GM23338 (cell line): Measurements from ENCODE around the gene ANP32E.
"Not testable (repeated sequence)": the region's sequence is repeated elsewhere in the genome, so short reads cannot be mapped to it uniquely, and the experiment has no call there.

Experiments
- CREB1 ChIP-seq: fragments of 250-450 bp; sonication (Bioruptor Pico); IDR thresholded peaks from 2 replicates; pipeline ENCODE4 v1.5.0; 2020; ENCODE audit warnings: low read depth, mild to moderate bottlenecking, moderate library complexity
- CTCF ChIP-seq, 2 experiments: fragments of 200-600 bp in 1 of 2; sonication (generic) in 1 of 2; conservative IDR thresholded peaks; 2 replicates each; pipeline versions ENCODE4 v1.5.1 to v1.6.1; 2016 to 2017; ENCODE audit warnings: antibody characterized with exemption in 2 of 2, low read depth in 2 of 2, mild to moderate bottlenecking in 2 of 2, moderate library complexity in 1 of 2
- ETS1 ChIP-seq: IDR thresholded peaks from 2 replicates; pipeline ENCODE4 v1.6.1; 2016; ENCODE audit warnings: antibody characterized with exemption
- EZH2 ChIP-seq: fragments of 200-600 bp; sonication (generic); IDR thresholded peaks from one replicate; pipeline ENCODE4 v1.8.0; 2017; ENCODE audit warnings: antibody characterized with exemption, mild to moderate bottlenecking, low read depth; ENCODE audit not compliant: unreplicated experiment
- EZH2phosphoT487 ChIP-seq: fragments of 200-600 bp; sonication (generic); IDR thresholded peaks from one replicate; pipeline ENCODE4 v1.8.1; 2018; ENCODE audit warnings: antibody characterized with exemption; ENCODE audit not compliant: unreplicated experiment
- JUNB ChIP-seq: IDR thresholded peaks from one replicate; pipeline ENCODE4 v1.6.1; 2016; ENCODE audit warnings: antibody characterized with exemption; ENCODE audit not compliant: unreplicated experiment
- POLR2AphosphoS5 ChIP-seq: IDR thresholded peaks from 2 replicates; pipeline ENCODE4 v1.6.1; 2016; ENCODE audit warnings: antibody characterized with exemption, low read depth
- STAT1 ChIP-seq: IDR thresholded peaks from one replicate; pipeline ENCODE4 v1.6.1; 2016; ENCODE audit warnings: antibody characterized with exemption; ENCODE audit not compliant: unreplicated experiment
- ZNF331 ChIP-seq: fragments of 250-450 bp; sonication (Bioruptor Pico); IDR thresholded peaks from 2 replicates; pipeline ENCODE4 v1.5.0; 2020; ENCODE audit warnings: low read depth, mild to moderate bottlenecking, moderate library complexity
- TF ChIP-seq, protein P1 (sequence below): IDR thresholded peaks from one replicate; pipeline ENCODE4 v1.6.1; 2018; ENCODE audit warnings: antibody characterized with exemption; ENCODE audit not compliant: unreplicated experiment
- TF ChIP-seq, protein P2 (sequence below): fragments of 250-450 bp; sonication (Bioruptor Pico); IDR thresholded peaks from 2 replicates; pipeline ENCODE4 v1.5.0; 2020; ENCODE audit warnings: mild to moderate bottlenecking, moderate library complexity

- TF ChIP-seq, protein P1, sequence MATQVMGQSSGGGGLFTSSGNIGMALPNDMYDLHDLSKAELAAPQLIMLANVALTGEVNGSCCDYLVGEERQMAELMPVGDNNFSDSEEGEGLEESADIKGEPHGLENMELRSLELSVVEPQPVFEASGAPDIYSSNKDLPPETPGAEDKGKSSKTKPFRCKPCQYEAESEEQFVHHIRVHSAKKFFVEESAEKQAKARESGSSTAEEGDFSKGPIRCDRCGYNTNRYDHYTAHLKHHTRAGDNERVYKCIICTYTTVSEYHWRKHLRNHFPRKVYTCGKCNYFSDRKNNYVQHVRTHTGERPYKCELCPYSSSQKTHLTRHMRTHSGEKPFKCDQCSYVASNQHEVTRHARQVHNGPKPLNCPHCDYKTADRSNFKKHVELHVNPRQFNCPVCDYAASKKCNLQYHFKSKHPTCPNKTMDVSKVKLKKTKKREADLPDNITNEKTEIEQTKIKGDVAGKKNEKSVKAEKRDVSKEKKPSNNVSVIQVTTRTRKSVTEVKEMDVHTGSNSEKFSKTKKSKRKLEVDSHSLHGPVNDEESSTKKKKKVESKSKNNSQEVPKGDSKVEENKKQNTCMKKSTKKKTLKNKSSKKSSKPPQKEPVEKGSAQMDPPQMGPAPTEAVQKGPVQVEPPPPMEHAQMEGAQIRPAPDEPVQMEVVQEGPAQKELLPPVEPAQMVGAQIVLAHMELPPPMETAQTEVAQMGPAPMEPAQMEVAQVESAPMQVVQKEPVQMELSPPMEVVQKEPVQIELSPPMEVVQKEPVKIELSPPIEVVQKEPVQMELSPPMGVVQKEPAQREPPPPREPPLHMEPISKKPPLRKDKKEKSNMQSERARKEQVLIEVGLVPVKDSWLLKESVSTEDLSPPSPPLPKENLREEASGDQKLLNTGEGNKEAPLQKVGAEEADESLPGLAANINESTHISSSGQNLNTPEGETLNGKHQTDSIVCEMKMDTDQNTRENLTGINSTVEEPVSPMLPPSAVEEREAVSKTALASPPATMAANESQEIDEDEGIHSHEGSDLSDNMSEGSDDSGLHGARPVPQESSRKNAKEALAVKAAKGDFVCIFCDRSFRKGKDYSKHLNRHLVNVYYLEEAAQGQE = not testable (repeated sequence)
- TF ChIP-seq POLR2AphosphoS5; CTCF (conservative IDR thresholded peaks at IDR 0.05; ENCODE audit: low read depth in 2 of 2); ZNF331 (CRISPR knock-in tag); EZH2phosphoT487; EZH2; CREB1 (CRISPR knock-in tag); JUNB; ETS1; STAT1: not testable (repeated sequence)
- TF ChIP-seq, protein P2, sequence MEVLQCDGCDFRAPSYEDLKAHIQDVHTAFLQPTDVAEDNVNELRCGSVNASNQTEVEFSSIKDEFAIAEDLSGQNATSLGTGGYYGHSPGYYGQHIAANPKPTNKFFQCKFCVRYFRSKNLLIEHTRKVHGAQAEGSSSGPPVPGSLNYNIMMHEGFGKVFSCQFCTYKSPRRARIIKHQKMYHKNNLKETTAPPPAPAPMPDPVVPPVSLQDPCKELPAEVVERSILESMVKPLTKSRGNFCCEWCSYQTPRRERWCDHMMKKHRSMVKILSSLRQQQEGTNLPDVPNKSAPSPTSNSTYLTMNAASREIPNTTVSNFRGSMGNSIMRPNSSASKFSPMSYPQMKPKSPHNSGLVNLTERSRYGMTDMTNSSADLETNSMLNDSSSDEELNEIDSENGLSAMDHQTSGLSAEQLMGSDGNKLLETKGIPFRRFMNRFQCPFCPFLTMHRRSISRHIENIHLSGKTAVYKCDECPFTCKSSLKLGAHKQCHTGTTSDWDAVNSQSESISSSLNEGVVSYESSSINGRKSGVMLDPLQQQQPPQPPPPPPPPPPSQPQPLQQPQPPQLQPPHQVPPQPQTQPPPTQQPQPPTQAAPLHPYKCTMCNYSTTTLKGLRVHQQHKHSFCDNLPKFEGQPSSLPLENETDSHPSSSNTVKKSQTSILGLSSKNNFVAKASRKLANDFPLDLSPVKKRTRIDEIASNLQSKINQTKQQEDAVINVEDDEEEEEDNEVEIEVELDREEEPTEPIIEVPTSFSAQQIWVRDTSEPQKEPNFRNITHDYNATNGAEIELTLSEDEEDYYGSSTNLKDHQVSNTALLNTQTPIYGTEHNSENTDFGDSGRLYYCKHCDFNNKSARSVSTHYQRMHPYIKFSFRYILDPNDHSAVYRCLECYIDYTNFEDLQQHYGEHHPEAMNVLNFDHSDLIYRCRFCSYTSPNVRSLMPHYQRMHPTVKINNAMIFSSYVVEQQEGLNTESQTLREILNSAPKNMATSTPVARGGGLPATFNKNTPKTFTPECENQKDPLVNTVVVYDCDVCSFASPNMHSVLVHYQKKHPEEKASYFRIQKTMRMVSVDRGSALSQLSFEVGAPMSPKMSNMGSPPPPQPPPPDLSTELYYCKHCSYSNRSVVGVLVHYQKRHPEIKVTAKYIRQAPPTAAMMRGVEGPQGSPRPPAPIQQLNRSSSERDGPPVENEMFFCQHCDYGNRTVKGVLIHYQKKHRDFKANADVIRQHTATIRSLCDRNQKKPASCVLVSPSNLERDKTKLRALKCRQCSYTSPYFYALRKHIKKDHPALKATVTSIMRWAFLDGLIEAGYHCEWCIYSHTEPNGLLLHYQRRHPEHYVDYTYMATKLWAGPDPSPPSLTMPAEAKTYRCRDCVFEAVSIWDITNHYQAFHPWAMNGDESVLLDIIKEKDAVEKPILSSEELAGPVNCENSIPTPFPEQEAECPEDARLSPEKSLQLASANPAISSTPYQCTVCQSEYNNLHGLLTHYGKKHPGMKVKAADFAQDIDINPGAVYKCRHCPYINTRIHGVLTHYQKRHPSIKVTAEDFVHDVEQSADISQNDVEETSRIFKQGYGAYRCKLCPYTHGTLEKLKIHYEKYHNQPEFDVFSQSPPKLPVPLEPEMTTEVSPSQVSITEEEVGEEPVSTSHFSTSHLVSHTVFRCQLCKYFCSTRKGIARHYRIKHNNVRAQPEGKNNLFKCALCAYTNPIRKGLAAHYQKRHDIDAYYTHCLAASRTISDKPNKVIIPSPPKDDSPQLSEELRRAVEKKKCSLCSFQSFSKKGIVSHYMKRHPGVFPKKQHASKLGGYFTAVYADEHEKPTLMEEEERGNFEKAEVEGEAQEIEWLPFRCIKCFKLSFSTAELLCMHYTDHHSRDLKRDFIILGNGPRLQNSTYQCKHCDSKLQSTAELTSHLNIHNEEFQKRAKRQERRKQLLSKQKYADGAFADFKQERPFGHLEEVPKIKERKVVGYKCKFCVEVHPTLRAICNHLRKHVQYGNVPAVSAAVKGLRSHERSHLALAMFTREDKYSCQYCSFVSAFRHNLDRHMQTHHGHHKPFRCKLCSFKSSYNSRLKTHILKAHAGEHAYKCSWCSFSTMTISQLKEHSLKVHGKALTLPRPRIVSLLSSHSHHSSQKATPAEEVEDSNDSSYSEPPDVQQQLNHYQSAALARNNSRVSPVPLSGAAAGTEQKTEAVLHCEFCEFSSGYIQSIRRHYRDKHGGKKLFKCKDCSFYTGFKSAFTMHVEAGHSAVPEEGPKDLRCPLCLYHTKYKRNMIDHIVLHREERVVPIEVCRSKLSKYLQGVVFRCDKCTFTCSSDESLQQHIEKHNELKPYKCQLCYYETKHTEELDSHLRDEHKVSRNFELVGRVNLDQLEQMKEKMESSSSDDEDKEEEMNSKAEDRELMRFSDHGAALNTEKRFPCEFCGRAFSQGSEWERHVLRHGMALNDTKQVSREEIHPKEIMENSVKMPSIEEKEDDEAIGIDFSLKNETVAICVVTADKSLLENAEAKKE (CRISPR knock-in tag) = not testable (repeated sequence)
Observed at GRCh38 chr1:150186438-150186788, 49.5 kb downstream of the ANP32E start.
